ENCODE results near the gene STIMATE.

DNA sequence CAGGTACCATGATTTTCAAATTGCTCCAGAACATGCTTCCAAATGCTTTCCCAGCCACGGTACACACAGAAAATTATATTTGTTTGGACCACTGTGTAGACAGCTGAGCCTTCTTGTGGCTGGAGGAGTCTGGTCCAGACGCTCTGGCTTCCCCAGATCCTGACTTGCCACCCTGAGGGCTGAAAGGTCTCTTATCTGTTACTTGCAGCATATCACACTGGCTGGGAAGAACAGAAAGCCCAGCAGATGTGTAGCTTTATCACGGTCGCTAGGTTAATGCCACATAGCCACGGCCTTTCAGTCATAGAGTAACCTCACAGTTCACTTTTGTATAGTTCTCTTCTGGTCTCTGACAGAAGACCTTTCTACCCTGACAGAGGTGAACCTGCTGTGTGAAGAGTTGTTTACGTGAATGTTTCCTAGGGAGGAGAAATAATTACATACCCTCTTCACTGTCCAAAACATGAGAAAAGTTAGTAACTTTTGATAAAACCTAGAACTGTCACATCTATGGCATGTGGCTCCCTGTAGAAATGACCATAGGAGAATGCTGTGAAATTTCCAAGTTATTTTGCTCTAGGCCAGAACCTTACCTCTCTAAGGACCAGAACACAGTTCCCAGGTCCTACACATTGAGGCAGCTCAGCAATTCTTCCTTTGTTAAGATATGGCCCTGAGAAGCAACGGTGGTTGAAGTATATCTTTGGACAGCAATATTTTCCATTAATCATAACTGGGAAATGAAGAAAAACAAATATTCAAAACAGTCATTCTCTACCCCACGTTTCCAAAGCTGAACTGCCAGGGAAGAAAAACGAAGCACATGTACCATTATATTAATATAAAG is 15.8 kb upstream of the STIMATE start:
- TF ChIP-seq, protein P1, sequence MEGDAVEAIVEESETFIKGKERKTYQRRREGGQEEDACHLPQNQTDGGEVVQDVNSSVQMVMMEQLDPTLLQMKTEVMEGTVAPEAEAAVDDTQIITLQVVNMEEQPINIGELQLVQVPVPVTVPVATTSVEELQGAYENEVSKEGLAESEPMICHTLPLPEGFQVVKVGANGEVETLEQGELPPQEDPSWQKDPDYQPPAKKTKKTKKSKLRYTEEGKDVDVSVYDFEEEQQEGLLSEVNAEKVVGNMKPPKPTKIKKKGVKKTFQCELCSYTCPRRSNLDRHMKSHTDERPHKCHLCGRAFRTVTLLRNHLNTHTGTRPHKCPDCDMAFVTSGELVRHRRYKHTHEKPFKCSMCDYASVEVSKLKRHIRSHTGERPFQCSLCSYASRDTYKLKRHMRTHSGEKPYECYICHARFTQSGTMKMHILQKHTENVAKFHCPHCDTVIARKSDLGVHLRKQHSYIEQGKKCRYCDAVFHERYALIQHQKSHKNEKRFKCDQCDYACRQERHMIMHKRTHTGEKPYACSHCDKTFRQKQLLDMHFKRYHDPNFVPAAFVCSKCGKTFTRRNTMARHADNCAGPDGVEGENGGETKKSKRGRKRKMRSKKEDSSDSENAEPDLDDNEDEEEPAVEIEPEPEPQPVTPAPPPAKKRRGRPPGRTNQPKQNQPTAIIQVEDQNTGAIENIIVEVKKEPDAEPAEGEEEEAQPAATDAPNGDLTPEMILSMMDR (conservative IDR thresholded peaks at IDR 0.05; ENCODE audit: low read depth, low read length) = no peak
- TF ChIP-seq POLR2A (IDR thresholded peaks at IDR 0.05; ENCODE audit: low read depth, low read length) (no peak), MAFK (IDR thresholded peaks at IDR 0.05; ENCODE audit: low read depth, low read length) (no peak), CEBPB (IDR thresholded peaks at IDR 0.05; ENCODE audit: low read depth, low read length) (no peak)

All from IMR-90 (cell line).